Ovary (tissue), 9 donors: Measurements from ENCODE around the gene FAM3B. TPM values are rescaled to one million over a fixed set of nuclear protein-coding genes. Genes with fewer than 3 reads are reported as not detected.
"Not testable (repeated sequence)": the region's sequence is repeated elsewhere in the genome, so short reads cannot be mapped to it uniquely, and the experiment has no call there.

Experiments
- DNase-seq, 5 donors: peaks; one replicate each; pipeline ENCODE4 v3.0.0-alpha.2; 2019 to 2020
- H3K27ac ChIP-seq, 2 donors: fragments of 200-600 bp; one replicate each; pipeline versions ENCODE4 v1.5.1 to v1.8.0; 2019 to 2022
- H3K27me3 ChIP-seq: fragments of 200-600 bp; one replicate; pipeline ENCODE4 v1.8.0; 2022
- H3K36me3 ChIP-seq: fragments of 200-600 bp; sonication (generic); one replicate; pipeline ENCODE4 v1.5.1; 2019
- H3K4me1 ChIP-seq: one replicate; pipeline ENCODE4 v1.8.1; 2013; ENCODE audit warnings: mild to moderate bottlenecking, moderate library complexity; ENCODE audit not compliant: insufficient read depth
- H3K4me3 ChIP-seq: fragments of 200-600 bp; sonication (generic); one replicate; pipeline ENCODE4 v1.5.1; 2017
- H3K9me3 ChIP-seq, 2 donors: fragments of 200-600 bp in 1 of 2; sonication (generic) in 1 of 2; one replicate each; pipeline versions ENCODE4 v1.5.1 to v1.8.1; 2013 to 2019; ENCODE audit warnings: mild to moderate bottlenecking in 1 of 2, moderate library complexity in 1 of 2
- EP300 ChIP-seq: sonication (generic); formaldehyde crosslinking; IDR thresholded peaks from one replicate; pipeline ENCODE4 v1.6.1; 2017; ENCODE audit warnings: antibody characterized with exemption
- POLR2A ChIP-seq: fragments of 450-650 bp; IDR thresholded peaks from one replicate; pipeline ENCODE4 v1.6.1; 2017; ENCODE audit warnings: antibody characterized with exemption, mild to moderate bottlenecking, moderate library complexity
- WGBS, 3 donors: extraction: QIAGEN DNeasy Blood & Tissue Kit in 1 of 3; methylation state at CpG; one replicate each; pipeline versions ENCODE4 v1.1.5 to v1.1.7; 2013 to 2017; 5-methylcytosine and 5-hydroxymethylcytosine counted together
- intact Hi-C, 4 donors: fragments of 100-400 bp; cut with DNase I; formaldehyde crosslinking; loops; one replicate each; pipeline versions ENCODE4 v1.11.0 to v1.15.1; 2022 to 2023
- polyA plus RNA-seq, 2 donors: library from polyadenylated mRNA; stranded (reverse); fragments of 200-250 nt in 1 of 2; fragments of 350-450 nt in 1 of 2; fragmentation: Illumina TruSeq in 1 of 2; extraction: RNeasy Lipid Tissue Mini Kit (QIAGEN cat#74804) in 1 of 2; gene quantifications; one replicate each; pipeline ENCODE4 v1.2.3, GENCODE V29; 2013 to 2014
- total RNA-seq, 7 donors: library from RNA; depleted of rRNA in 2 of 7; stranded (reverse); fragments of >200 nt in 2 of 7; fragmentation: NEBNext Ultra II Directional in 3 of 7; extraction: Animal tissue kit (Norgen Biotek cat#: 25700) in 3 of 7; gene quantifications; one replicate each; pipeline versions ENCODE4 v1.1.0 to v1.2.4, GENCODE V29; 2016 to 2023
- TF ChIP-seq, protein P1 (sequence below), 3 donors: fragments of 450-650 bp in 2 of 3; fragments of 200-600 bp in 1 of 3; IDR thresholded peaks; one replicate each; pipeline versions ENCODE4 v1.5.1 to v1.8.0; 2016 to 2022; ENCODE audit warnings: antibody characterized with exemption in 3 of 3, mild to moderate bottlenecking in 1 of 3
- donor health status: DM: no; HTN: no; CAD: no; lungs with moderate emphysema.
- donor health status: DM: no; HTN: no; CAD: no.
- donor health status: Bipolar disorder and iron deficiency.
- donor health status: DM: yes; HTN: yes; CAD: no.
- donor health status: DM: no; HTN: no; CAD: no.
- donor health status: DM: yes; HTN: yes; CAD: no.

Gene FAM3B
- total and polyA plus RNA-seq, 9 donors: 0.10 to 7.7 (median 1.0) TPM; not detected in 2

DNA sequence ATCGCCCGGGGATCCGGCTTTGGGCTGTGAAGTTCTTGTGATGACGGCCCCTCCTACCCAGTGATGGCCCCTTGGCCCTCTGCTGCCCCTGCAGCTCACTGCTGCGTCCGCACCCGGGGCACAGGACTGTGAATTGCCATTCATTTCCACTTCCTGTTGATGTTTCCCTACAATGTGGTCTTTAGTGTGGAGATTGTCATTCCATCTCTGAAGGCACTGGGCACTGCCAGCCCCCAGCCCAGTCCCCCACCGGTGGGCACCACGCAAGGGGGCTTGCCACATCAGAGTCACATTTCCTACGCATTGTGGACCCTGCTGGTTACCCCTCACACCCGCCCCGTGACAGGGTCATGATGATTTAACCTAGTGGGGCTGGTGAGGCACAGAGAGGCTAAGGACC lies 42.7 kb downstream of the FAM3B start:
- no peak for DNase-seq
- H3K4me1 ChIP-seq: peaks cover 2% of the 10 kb centered on the region
- no peaks in the 10 kb centered on the region for H3K36me3 ChIP-seq
- no peak overlapping the region for H3K4me3 ChIP-seq
- H3K27me3 ChIP-seq: no peaks in the 10 kb centered on the region
- intact Hi-C loops: no loop called here
- no peak overlapping the region for H3K27ac ChIP-seq
- WGBS, 3 donors: 83 to 87% (median 87%) methylated on average over 12 of the region's 12 CpGs
- no peak for TF ChIP-seq EP300
- TF ChIP-seq POLR2A: no peak
- TF ChIP-seq, protein P1, sequence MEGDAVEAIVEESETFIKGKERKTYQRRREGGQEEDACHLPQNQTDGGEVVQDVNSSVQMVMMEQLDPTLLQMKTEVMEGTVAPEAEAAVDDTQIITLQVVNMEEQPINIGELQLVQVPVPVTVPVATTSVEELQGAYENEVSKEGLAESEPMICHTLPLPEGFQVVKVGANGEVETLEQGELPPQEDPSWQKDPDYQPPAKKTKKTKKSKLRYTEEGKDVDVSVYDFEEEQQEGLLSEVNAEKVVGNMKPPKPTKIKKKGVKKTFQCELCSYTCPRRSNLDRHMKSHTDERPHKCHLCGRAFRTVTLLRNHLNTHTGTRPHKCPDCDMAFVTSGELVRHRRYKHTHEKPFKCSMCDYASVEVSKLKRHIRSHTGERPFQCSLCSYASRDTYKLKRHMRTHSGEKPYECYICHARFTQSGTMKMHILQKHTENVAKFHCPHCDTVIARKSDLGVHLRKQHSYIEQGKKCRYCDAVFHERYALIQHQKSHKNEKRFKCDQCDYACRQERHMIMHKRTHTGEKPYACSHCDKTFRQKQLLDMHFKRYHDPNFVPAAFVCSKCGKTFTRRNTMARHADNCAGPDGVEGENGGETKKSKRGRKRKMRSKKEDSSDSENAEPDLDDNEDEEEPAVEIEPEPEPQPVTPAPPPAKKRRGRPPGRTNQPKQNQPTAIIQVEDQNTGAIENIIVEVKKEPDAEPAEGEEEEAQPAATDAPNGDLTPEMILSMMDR (IDR thresholded peaks at IDR 0.05): no peak
- no peaks in the 10 kb centered on the region for H3K9me3 ChIP-seq

DNA sequence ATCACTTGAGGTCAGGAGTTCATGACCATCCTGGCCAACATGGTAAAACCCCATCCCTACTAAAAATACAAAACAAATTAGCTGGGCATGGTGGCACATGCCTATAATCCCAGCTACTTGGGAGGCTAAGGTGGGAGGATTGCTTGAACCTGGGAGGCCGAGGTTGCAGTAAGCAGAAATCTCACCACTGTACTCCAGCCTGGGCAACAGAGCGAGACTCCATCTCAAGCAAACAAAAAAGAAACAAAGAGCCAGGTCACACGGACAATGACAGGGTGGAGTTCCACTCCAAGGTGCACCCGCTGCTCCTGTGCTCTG lies 43.1 kb downstream of the FAM3B start:
- H3K36me3 ChIP-seq, H3K9me3 ChIP-seq, DNase-seq, H3K4me1 ChIP-seq, H3K27ac ChIP-seq, H3K27me3 ChIP-seq, intact Hi-C loops, H3K4me3 ChIP-seq: not testable (repeated sequence)
- 93 to 100% (median 98%) methylated on average over 4 of the region's 4 CpGs for WGBS, 3 donors

DNA sequence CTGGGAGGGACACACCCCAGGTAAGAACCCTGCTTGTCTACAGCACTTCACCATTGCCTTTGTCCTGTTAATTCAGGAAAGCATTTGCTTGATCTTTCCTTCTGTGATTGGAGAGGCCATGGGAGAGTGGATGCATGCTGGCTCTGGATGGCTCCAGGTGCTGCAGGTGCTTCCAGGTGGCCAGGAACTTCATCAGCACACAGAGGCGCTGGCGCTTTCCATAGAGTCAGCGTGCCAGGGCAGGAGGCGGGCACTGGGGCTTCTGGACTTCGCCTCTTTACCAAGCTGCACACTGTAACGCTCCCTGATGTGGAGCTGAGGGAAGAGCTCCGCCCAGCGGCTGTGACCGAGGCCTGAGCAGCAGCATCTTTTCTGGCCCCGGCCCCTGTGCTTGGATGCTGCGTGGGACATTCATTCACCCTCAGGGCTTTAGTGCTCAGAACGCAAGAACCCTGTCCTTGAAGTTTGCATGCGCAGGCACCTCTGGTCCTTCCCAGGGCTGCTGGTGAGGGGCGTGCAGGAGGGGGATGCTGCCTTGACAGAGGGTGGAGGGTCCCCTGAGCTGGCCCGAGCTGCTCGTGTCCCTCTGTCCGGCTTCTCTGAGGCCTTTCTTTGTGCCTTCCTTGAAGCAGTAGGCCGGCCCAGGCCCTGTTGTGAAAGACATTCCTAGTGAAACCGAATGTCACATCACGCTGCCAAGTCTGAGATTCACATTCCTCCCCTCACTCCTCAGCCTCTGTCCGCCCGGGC lies 43.6 kb downstream of the FAM3B start:
- Histone ChIP-seq H3K4me3 (no peak overlapping the region), H3K27me3 (no peaks in the 10 kb centered on the region), H3K4me1 (peaks cover 2% of the 10 kb centered on the region), H3K27ac (no peak overlapping the region), H3K9me3 (no peaks in the 10 kb centered on the region), H3K36me3 (no peaks in the 10 kb centered on the region)
- intact Hi-C loops: no loop called here
- WGBS, 3 donors: 67 to 71% (median 71%) methylated on average over 22 of the region's 22 CpGs
- TF ChIP-seq, protein P1 (IDR thresholded peaks at IDR 0.05): no peak
- TF ChIP-seq EP300: no peak
- no peak for TF ChIP-seq POLR2A
- DNase-seq: peak in 2 of 5 donors; percentile 23 to 37

DNA sequence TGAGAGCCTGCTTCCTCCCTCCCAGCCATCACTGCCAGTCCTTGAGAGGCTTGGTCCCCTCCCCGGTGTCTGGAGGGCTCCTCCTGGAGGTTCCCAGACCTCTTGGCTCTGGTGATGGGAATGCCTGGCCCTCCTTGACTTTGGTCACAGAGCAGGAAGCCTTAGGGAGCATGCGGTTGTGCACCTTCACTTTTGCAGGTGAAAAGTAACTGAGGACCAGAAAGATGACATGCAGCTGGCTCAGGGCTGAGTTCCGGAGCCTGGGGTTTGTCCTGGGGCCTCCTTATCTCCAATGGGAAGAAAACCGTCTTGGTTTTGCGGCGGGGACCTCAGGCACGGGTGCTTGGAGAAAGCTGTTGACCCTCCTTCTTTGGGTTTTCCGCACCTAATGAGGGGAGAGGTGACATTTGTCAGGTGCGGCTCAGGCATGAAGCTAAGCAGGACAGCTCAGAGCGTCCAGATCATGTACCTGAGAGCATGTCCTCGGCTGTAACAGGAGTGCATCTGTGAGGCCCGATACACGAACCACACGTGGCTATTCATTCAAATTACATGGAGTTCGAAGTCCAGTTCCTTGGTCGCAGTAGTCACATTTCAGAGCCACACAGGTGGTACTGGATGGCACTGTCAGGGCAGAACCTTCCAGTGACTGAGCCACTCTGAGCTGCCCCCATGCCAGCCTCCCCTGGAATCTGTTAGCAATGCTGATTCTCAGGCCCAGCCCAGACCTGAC lies 44.6 kb downstream of the FAM3B start:
- Histone ChIP-seq H3K36me3 (no peaks in the 10 kb centered on the region), H3K4me3 (no peak overlapping the region), H3K9me3 (no peaks in the 10 kb centered on the region), H3K4me1 (peaks cover 2% of the 10 kb centered on the region), H3K27me3 (no peaks in the 10 kb centered on the region), H3K27ac (peak overlapping the region in 1 of 2 donors; percentile 11)
- intact Hi-C loops: no loop called here
- TF ChIP-seq POLR2A: no peak
- no peak for TF ChIP-seq EP300
- TF ChIP-seq, protein P1 (IDR thresholded peaks at IDR 0.05): no peak
- DNase-seq: no peak
- 90 to 94% (median 93%) methylated on average over 16 of the region's 16 CpGs for WGBS, 3 donors
